Adrenal gland (tissue), 12 donors: ENCODE measurements around the gene PRODH. TPM values are rescaled to one million over a fixed set of nuclear protein-coding genes. Genes with fewer than 3 reads are reported as not detected.
"Not testable (repeated sequence)": the region's sequence is repeated elsewhere in the genome, so short reads cannot be mapped to it uniquely, and the experiment has no call there.

Source experiments
- DNase-seq, 7 donors: peaks; one replicate each; pipeline ENCODE4 v3.0.0-alpha.2; 2019 to 2020
- H3K27ac ChIP-seq, 5 donors: fragments of 200-600 bp; sonication (generic) in 4 of 5; 1 replicate in 3 of 5; 2 replicates in 2 of 5; pipeline versions ENCODE4 v1.5.1 to v1.8.0; 2016 to 2020; ENCODE audit warnings: mild to moderate bottlenecking in 1 of 5
- H3K27me3 ChIP-seq: fragments of 200-600 bp; 2 replicates; pipeline ENCODE4 v1.8.0; 2021
- H3K36me3 ChIP-seq, 2 donors: fragments of 200-600 bp; replicated peaks in 1 of 2; 1 replicate in 1 of 2; 2 replicates in 1 of 2; pipeline versions ENCODE4 v1.5.1 to v1.8.0; 2018 to 2022
- H3K4me1 ChIP-seq, 2 donors: fragments of 200-600 bp; replicated peaks in 1 of 2; 1 replicate in 1 of 2; 2 replicates in 1 of 2; pipeline versions ENCODE4 v1.5.1 to v1.8.0; 2018 to 2021
- H3K4me3 ChIP-seq, 4 donors: fragments of 200-600 bp; sonication (generic) in 3 of 4; one replicate each; pipeline ENCODE4 v1.5.1; 2016 to 2018
- H3K9me3 ChIP-seq, 3 donors: fragments of 200-600 bp; sonication (generic) in 1 of 3; replicated peaks in 1 of 3; 1 replicate in 2 of 3; 2 replicates in 1 of 3; pipeline versions ENCODE4 v1.5.1 to v1.8.0; 2016 to 2021
- POLR2A ChIP-seq, 2 donors: fragments of 450-650 bp; IDR thresholded peaks; one replicate each; pipeline ENCODE4 v1.6.1; 2017; ENCODE audit warnings: antibody characterized with exemption in 2 of 2, mild to moderate bottlenecking in 2 of 2, moderate library complexity in 1 of 2
- WGBS, 4 donors: extraction: QIAGEN DNeasy Blood & Tissue Kit in 2 of 4; methylation state at CpG; one replicate each; pipeline versions ENCODE4 v1.1.5 to v1.1.7; 2013 to 2017; 5-methylcytosine and 5-hydroxymethylcytosine counted together
- intact Hi-C, 2 donors: fragments of 100-400 bp; cut with DNase I; formaldehyde crosslinking; loops; one replicate each; pipeline versions ENCODE4 v1.14.1 to v1.15.0; 2022 to 2023
- polyA plus RNA-seq, 3 donors: library from polyadenylated mRNA; stranded (reverse); fragments of 200-250 nt in 2 of 3; fragments of 350-450 nt in 1 of 3; fragmentation: Illumina TruSeq in 1 of 3; extraction: RNeasy Lipid Tissue Mini Kit (QIAGEN cat#74804) in 1 of 3; gene quantifications; one replicate each; pipeline ENCODE4 v1.2.3, GENCODE V29; 2013 to 2014
- total RNA-seq, 9 donors: library from RNA; depleted of rRNA in 4 of 9; stranded (reverse); fragments of >200 nt in 4 of 9; fragments of 120-200 nt in 1 of 9; fragmentation: NEBNext Ultra II Directional in 1 of 9; extraction: Animal tissue kit (Norgen Biotek cat#: 25700) in 1 of 9; gene quantifications; one replicate each; pipeline versions ENCODE4 v1.1.0 to v1.2.4, GENCODE V29; 2013 to 2023
- TF ChIP-seq, protein P1 (sequence below), 6 experiments: fragments of 450-650 bp in 4 of 6; fragments of 200-600 bp in 2 of 6; sonication (generic) in 1 of 6; IDR thresholded peaks; 1 replicate in 5 of 6; 2 replicates in 1 of 6; pipeline versions ENCODE4 v1.5.1 to v1.8.0; 2016 to 2021; ENCODE audit warnings: antibody characterized with exemption in 6 of 6, mild to moderate bottlenecking in 2 of 6, moderate library complexity in 1 of 6
- donor health status: healthy with polysubstance abuse.
- donor health status: Bipolar disorder and iron deficiency.
- donor health status: DM: yes; HTN: yes; CAD: no.
- donor health status: DM: no; HTN: no; CAD: no.
- donor health status: DM: no; HTN: no; CAD: no.
- donor health status: DM: yes; HTN: yes; CAD: no.

The PRODH gene
- total and polyA plus RNA-seq, 12 donors, result 0.28 to 2.7 (median 1.0) TPM; not detected in 4

DNA sequence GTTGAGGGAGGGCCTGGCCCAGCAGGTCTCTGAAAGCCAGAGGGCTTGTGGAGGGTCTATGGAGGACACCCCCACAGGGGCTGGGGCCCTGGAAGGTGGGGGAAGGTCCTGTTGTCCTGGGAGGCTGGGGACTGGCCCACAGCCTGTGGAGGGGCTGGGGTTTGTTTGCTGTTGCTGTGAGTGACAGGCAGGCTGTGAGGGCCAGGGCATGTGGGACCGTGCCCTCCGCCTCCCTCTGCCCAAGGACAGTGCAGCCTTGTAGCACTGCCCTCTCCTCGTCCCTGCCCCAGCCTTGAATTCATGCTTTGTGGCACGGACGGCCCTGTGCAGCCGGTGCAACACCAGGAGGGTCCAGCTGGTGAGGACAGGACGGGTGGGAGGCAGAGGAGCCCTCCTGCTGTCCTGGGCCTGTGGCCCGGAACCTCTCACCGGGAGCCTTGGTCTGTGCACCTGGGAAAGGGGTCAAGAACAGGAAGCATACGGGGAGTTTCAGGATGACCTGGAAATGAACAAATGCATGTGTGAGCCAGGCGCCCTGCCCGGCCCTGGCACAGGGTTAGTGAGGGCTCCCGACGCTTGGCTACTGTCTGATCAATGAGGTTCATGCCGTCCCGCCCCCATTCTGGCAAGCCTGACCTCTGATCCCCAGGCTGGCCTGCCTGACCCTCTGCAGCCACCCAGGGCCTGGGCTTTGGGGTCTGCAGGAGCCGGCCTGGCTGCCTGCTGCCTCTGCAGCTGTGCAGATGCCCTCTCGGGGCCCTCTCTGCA is 37.4 kb upstream of the PRODH start:
- no peaks in the 10 kb centered on the region for H3K27me3 ChIP-seq
- peaks cover 5 to 16% of the 10 kb centered on the region in 2 donors for H3K4me1 ChIP-seq
- peak overlapping the region in 1 of 5 donors; percentile 13 for H3K27ac ChIP-seq
- intact Hi-C loops, result no loop called here
- DNase-seq, result no peak
- WGBS, 4 donors, result 38 to 71% (median 46%) methylated on average over 4 to 18 of the region's 18 CpGs
- H3K4me3 ChIP-seq, result no peak overlapping the region
- H3K9me3 ChIP-seq, result no peaks in the 10 kb centered on the region
- no peaks in the 10 kb centered on the region for H3K36me3 ChIP-seq
- no peak for TF ChIP-seq POLR2A (IDR thresholded peaks at IDR 0.05)
- TF ChIP-seq, protein P1, sequence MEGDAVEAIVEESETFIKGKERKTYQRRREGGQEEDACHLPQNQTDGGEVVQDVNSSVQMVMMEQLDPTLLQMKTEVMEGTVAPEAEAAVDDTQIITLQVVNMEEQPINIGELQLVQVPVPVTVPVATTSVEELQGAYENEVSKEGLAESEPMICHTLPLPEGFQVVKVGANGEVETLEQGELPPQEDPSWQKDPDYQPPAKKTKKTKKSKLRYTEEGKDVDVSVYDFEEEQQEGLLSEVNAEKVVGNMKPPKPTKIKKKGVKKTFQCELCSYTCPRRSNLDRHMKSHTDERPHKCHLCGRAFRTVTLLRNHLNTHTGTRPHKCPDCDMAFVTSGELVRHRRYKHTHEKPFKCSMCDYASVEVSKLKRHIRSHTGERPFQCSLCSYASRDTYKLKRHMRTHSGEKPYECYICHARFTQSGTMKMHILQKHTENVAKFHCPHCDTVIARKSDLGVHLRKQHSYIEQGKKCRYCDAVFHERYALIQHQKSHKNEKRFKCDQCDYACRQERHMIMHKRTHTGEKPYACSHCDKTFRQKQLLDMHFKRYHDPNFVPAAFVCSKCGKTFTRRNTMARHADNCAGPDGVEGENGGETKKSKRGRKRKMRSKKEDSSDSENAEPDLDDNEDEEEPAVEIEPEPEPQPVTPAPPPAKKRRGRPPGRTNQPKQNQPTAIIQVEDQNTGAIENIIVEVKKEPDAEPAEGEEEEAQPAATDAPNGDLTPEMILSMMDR (IDR thresholded peaks at IDR 0.05), result no peak

DNA sequence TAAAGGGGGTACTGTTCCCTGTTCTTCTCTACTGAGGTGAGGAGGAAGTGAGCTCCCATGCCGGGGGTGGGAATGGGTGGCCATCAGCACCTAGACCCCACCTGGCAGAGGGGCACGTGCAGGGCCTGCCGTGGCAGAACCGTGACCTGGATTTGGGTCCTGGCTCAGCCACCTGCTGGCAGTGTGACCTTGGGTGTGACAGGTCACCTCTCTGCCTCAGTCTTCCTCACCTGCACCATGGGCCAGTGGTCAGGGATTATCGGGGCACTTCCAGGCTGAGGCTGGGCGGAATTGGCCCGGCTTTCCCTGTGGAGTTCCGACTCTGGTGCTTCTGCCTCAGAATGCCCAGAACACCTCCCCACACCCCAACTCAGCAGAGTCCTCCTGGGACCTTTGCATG is 36.5 kb upstream of the PRODH start:
- DNase-seq, result not testable (repeated sequence)

DNA sequence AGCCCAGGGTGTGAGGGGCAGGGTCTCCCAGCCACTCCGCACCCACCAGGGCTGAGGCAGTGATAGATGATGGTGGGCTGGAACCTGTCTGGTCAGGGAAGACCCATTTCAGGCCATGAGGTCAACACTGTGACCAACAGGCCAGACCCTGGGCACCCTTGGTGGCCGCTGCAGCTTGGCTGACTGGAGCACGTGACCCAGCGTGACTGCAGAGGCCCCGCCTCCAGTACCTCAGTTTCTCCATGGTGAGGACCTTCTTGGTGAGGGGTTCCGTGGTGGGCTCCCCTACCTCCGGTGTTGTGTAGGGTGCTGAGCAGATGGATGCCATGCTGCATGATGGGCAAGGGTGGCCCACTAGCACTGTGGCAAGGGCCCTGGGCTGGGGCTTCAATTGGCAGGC is 35.9 kb upstream of the PRODH start:
- H3K27ac ChIP-seq, H3K27me3 ChIP-seq, intact Hi-C loops, DNase-seq, H3K36me3 ChIP-seq, H3K4me3 ChIP-seq, H3K9me3 ChIP-seq: not testable (repeated sequence)
- H3K4me1 ChIP-seq, result peaks cover 5 to 16% of the 10 kb centered on the region in 2 donors
- WGBS, 4 donors, result 93 to 98% (median 94%) methylated on average over 3 to 7 of the region's 7 CpGs; no CpG with 5 or more reads in 1 of the 4 donors

More for the DNA sequence above, 36.5 kb upstream of the PRODH start:
- peaks cover 5 to 16% of the 10 kb centered on the region in 2 donors for H3K4me1 ChIP-seq
- H3K36me3 ChIP-seq, H3K9me3 ChIP-seq, H3K4me3 ChIP-seq, H3K27ac ChIP-seq, intact Hi-C loops, H3K27me3 ChIP-seq: not testable (repeated sequence)
- whole genome bisulfite sequencing, 4 donors, result 83 to 88% methylated on average over 8 of the region's 8 CpGs; no CpG with 5 or more reads in 2 of the 4 donors

DNA sequence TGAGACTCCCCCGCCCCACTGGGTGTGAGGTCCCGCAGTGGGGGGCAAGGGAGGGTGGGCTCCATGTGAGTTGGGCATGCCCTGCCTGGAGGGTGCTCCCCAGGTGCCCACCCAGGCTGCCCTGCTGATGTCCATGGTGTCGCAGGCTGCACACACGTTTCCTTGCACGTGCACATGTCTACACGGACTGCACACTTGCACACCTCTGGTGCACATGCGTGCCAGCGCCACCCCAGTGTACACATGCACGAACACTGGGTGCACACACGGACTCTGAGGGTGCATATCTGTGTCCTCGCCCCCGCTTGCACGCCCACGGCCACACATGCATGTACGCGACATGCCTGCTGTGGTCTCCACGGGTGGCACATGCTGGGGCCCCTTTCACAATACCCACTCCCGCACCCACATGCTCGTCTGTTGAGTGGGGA is 35.2 kb upstream of the PRODH start:
- TF ChIP-seq, protein P1 (IDR thresholded peaks at IDR 0.05), result no peak
- no peak for TF ChIP-seq POLR2A (IDR thresholded peaks at IDR 0.05)
- intact Hi-C loops, result no loop called here
- DNase-seq, result no peak
- no peaks in the 10 kb centered on the region for H3K36me3 ChIP-seq
- H3K9me3 ChIP-seq, result no peaks in the 10 kb centered on the region
- 60 to 83% (median 67%) methylated on average over 12 to 19 of the region's 19 CpGs for WGBS, 4 donors
- H3K27ac ChIP-seq, result no peak overlapping the region
- peak overlapping the region in 1 of 4 donors; percentile 67 for H3K4me3 ChIP-seq
- no peaks in the 10 kb centered on the region for H3K27me3 ChIP-seq
- peaks cover 5 to 16% of the 10 kb centered on the region in 2 donors for H3K4me1 ChIP-seq

DNA sequence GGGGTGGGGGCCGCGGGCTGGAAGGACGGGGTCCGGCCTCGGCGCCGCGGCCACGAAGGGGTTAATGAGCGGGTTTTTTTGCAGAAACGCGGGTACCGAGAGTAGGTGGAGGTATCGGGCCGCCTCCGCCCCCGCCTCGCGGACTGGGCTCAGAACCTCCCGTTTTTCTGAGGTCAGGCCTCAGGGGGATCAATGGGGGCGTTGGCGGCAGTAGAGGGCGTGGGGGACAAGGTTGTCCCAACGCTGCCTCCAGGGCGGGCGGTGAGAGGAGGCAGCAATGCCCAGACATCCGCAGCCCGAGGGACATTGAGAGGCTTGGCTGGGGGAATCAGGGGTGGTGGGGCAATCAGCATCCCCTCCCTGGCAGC is 34.8 kb upstream of the PRODH start:
- TF ChIP-seq, protein P1 (IDR thresholded peaks at IDR 0.05), result no peak
- TF ChIP-seq POLR2A (IDR thresholded peaks at IDR 0.05), result no peak
- 0 to 2% (median 2%) methylated on average over 11 to 28 of the region's 28 CpGs for WGBS, 4 donors
- DNase-seq, result no peak
- H3K27me3 ChIP-seq, result no peaks in the 10 kb centered on the region
- H3K4me3 ChIP-seq, result peak overlapping the region in 3 of 4 donors; percentile 40 to 67 (median 56)
- H3K4me1 ChIP-seq, result peaks cover 5 to 16% of the 10 kb centered on the region in 2 donors
- H3K9me3 ChIP-seq, result no peaks in the 10 kb centered on the region
- intact Hi-C loops, result no loop called here
- no peaks in the 10 kb centered on the region for H3K36me3 ChIP-seq
- peak overlapping the region in 1 of 5 donors; percentile 74 for H3K27ac ChIP-seq
